Stimulated activated naive B cell treated with anti-CD40 and anti-IgM and Interleukin-4, amounts not matched to agents 10 μg/mL and 1 μg/mL and 100 μg/mL, for 72 hours (primary cell): ENCODE results near the gene RIN1.
"Not testable (repeated sequence)": the region's sequence is repeated elsewhere in the genome, so short reads cannot be mapped to it uniquely, and the experiment has no call there.

Source experiments
- ATAC-seq, 2 donors: fragments of 150-1000 bp; cut with Tn5 transposase; replicated peaks; 2 replicates each; pipeline ENCODE4 v1.10.0; 2021; ENCODE audit warnings: moderate library complexity in 1 of 2
- DNase-seq: peaks from one replicate; pipeline ENCODE4 v3.0.0; 2021
- H3K27ac Mint-ChIP-seq: one replicate; pipeline ENCODE4 v1.8.0; 2022; ENCODE audit warnings: mild to moderate bottlenecking, mixed read lengths
- H3K27me3 Mint-ChIP-seq, 2 donors: one replicate each; pipeline ENCODE4 v1.8.0; 2022; ENCODE audit warnings: mixed read lengths in 2 of 2
- H3K36me3 Mint-ChIP-seq, 2 donors: one replicate each; pipeline ENCODE4 v1.8.0; 2022; ENCODE audit warnings: mixed read lengths in 2 of 2, mild to moderate bottlenecking in 1 of 2
- H3K4me1 Mint-ChIP-seq, 2 donors: one replicate each; pipeline ENCODE4 v1.8.0; 2022; ENCODE audit warnings: mixed read lengths in 2 of 2, mild to moderate bottlenecking in 1 of 2
- H3K4me3 Mint-ChIP-seq, 2 donors: one replicate each; pipeline ENCODE4 v1.8.0; 2022; ENCODE audit warnings: mild to moderate bottlenecking in 2 of 2, mixed read lengths in 2 of 2, moderate library complexity in 1 of 2
- H3K9me3 Mint-ChIP-seq, 2 donors: one replicate each; pipeline ENCODE4 v1.8.0; 2022; ENCODE audit warnings: mixed read lengths in 2 of 2, mild to moderate bottlenecking in 1 of 2

Gene RIN1

GRCh38 chr11:66365711-66366619 is 29.7 kb upstream of the RIN1 start:
- peaks cover 12 to 27% of the 10 kb centered on the region in 2 donors for H3K4me1 Mint-ChIP-seq
- DNase-seq (no peak), ATAC-seq (no peak)
- no peaks in the 10 kb centered on the region for H3K27me3 Mint-ChIP-seq
- H3K9me3 Mint-ChIP-seq: no peaks in the 10 kb centered on the region
- peak overlapping the region; percentile 42 for H3K27ac Mint-ChIP-seq
- peaks cover 31 to 50% of the 10 kb centered on the region in 2 donors for H3K36me3 Mint-ChIP-seq
- H3K4me3 Mint-ChIP-seq: no peak overlapping the region

- peaks cover 27 to 47% of the 10 kb centered on the region in 2 donors for H3K36me3 Mint-ChIP-seq
- no peak for DNase-seq
- no peak overlapping the region for H3K4me3 Mint-ChIP-seq
- H3K4me1 Mint-ChIP-seq: peaks cover 10 to 19% of the 10 kb centered on the region in 2 donors
- ATAC-seq: no peak
- H3K9me3 Mint-ChIP-seq: no peaks in the 10 kb centered on the region
- no peak overlapping the region for H3K27ac Mint-ChIP-seq
- H3K27me3 Mint-ChIP-seq: no peaks in the 10 kb centered on the region
Observed at GRCh38 chr11:66365166-66365565, 28.9 kb upstream of the RIN1 start.

GRCh38 chr11:66363805-66364535 is 27.7 kb upstream of the RIN1 start:
- peak overlapping the region; percentile 25 for H3K27ac Mint-ChIP-seq

GRCh38 chr11:66363187-66363601 is 27.0 kb upstream of the RIN1 start:
- no peaks in the 10 kb centered on the region for H3K9me3 Mint-ChIP-seq
- H3K4me3 Mint-ChIP-seq: no peak overlapping the region
- DNase-seq (no peak), ATAC-seq (no peak)
- H3K27ac Mint-ChIP-seq: no peak overlapping the region
- H3K36me3 Mint-ChIP-seq: peaks cover 20 to 34% of the 10 kb centered on the region in 2 donors
- H3K4me1 Mint-ChIP-seq: peaks cover 2 to 3% of the 10 kb centered on the region in 2 donors
- H3K27me3 Mint-ChIP-seq: no peaks in the 10 kb centered on the region

More at GRCh38 chr11:66363805-66364535, 27.7 kb upstream of the RIN1 start:
- DNase-seq (peak; percentile 45), ATAC-seq (peak; percentile 61 to 69)
- Mint-ChIP-seq H3K4me1 (peaks cover 5 to 10% of the 10 kb centered on the region in 2 donors), H3K36me3 (peaks cover 25 to 41% of the 10 kb centered on the region in 2 donors), H3K4me3 (no peak overlapping the region), H3K9me3 (no peaks in the 10 kb centered on the region), H3K27me3 (no peaks in the 10 kb centered on the region)

GRCh38 chr11:66362481-66363147 is 26.4 kb upstream of the RIN1 start:
- H3K4me3 Mint-ChIP-seq: no peak overlapping the region
- no peaks in the 10 kb centered on the region for H3K9me3 Mint-ChIP-seq
- DNase-seq: no peak
- peaks cover 0 to 1% of the 10 kb centered on the region in 2 donors for H3K4me1 Mint-ChIP-seq
- H3K27ac Mint-ChIP-seq: no peak overlapping the region
- no peak for ATAC-seq
- peaks cover 18 to 29% of the 10 kb centered on the region in 2 donors for H3K36me3 Mint-ChIP-seq
- H3K27me3 Mint-ChIP-seq: no peaks in the 10 kb centered on the region

GRCh38 chr11:66361502-66361941 is 25.3 kb upstream of the RIN1 start:
- Mint-ChIP-seq H3K4me3 (no peak overlapping the region), H3K27ac (peak overlapping the region; percentile 11), H3K9me3 (no peaks in the 10 kb centered on the region), H3K27me3 (no peaks in the 10 kb centered on the region), H3K36me3 (peaks cover 18 to 28% of the 10 kb centered on the region in 2 donors), H3K4me1 (peaks cover 0 to 1% of the 10 kb centered on the region in 2 donors)
- DNase-seq (no peak), ATAC-seq (no peak)

- Mint-ChIP-seq H3K9me3 (no peaks in the 10 kb centered on the region), H3K4me3 (no peak overlapping the region), H3K27ac (peak overlapping the region; percentile 56), H3K4me1 (peaks cover 0 to 1% of the 10 kb centered on the region in 2 donors), H3K36me3 (peaks cover 15 to 26% of the 10 kb centered on the region in 2 donors), H3K27me3 (no peaks in the 10 kb centered on the region)
- ATAC-seq (no peak), DNase-seq (no peak)
Observed at GRCh38 chr11:66360406-66361073, 24.3 kb upstream of the RIN1 start.

GRCh38 chr11:66359662-66360087 is 23.4 kb upstream of the RIN1 start:
- no peak overlapping the region for H3K4me3 Mint-ChIP-seq
- H3K27me3 Mint-ChIP-seq: no peaks in the 10 kb centered on the region
- no peak overlapping the region for H3K27ac Mint-ChIP-seq
- ATAC-seq (no peak), DNase-seq (no peak)
- H3K4me1 Mint-ChIP-seq: peaks cover 0 to 1% of the 10 kb centered on the region in 2 donors
- H3K9me3 Mint-ChIP-seq: no peaks in the 10 kb centered on the region
- peaks cover 11 to 22% of the 10 kb centered on the region in 2 donors for H3K36me3 Mint-ChIP-seq

GRCh38 chr11:66350560-66351235 is 14.5 kb upstream of the RIN1 start:
- not testable (repeated sequence) for H3K36me3 Mint-ChIP-seq, DNase-seq, H3K27me3 Mint-ChIP-seq, H3K27ac Mint-ChIP-seq, H3K4me3 Mint-ChIP-seq, ATAC-seq, H3K9me3 Mint-ChIP-seq
- peaks cover 9 to 14% of the 10 kb centered on the region in 2 donors for H3K4me1 Mint-ChIP-seq

GRCh38 chr11:66349084-66349386 is 12.8 kb upstream of the RIN1 start:
- DNase-seq (no peak), ATAC-seq (no peak)
- Mint-ChIP-seq H3K36me3 (peaks cover 4 to 6% of the 10 kb centered on the region in 2 donors), H3K27ac (no peak overlapping the region), H3K4me1 (peaks cover 12 to 27% of the 10 kb centered on the region in 2 donors), H3K9me3 (peaks cover 2 to 4% of the 10 kb centered on the region in 2 donors), H3K27me3 (peaks cover 5 to 7% of the 10 kb centered on the region in 2 donors), H3K4me3 (no peak overlapping the region)

GRCh38 chr11:66347425-66348276 is 11.4 kb upstream of the RIN1 start, which contains the start of gene B4GAT1:
TSS of gene B4GAT1 (minus strand) at chr11:66347629. CDS start at chr11:66347545, 84 bp downstream.
- H3K27ac Mint-ChIP-seq: peak within 1 kb of the TSS; percentile 99
- ATAC-seq: peak; percentile 68 to 70
- peak within 1 kb of the TSS; percentile 85 to 92 for H3K4me3 Mint-ChIP-seq
- H3K4me1 Mint-ChIP-seq: peaks cover 22 to 40% of the 10 kb centered on the region in 2 donors
- H3K9me3 Mint-ChIP-seq: peaks cover 2 to 4% of the 10 kb centered on the region in 2 donors
- peaks cover 7 to 14% of the 10 kb centered on the region in 2 donors for H3K36me3 Mint-ChIP-seq
- DNase-seq: peak; percentile 88
- peaks cover 5 to 7% of the 10 kb centered on the region in 2 donors for H3K27me3 Mint-ChIP-seq
